BLaER1 treated with 17β-estradiol and CSF1 and Interleukin-3, amounts not matched to agents 10 nM and 100 nM (cell line): ENCODE data around the gene TCAP.
A peak's percentile ranks its signal among the peaks of the same experiment; 100 is the strongest.

Experiments
- H3K27ac ChIP-seq, 11 experiments: shearing (Covaris generic); formaldehyde crosslinking; 2 replicates each; pipeline ENCODE4 v1.8.1; 2022
- H3K27me3 ChIP-seq, 11 experiments: shearing (Covaris generic); formaldehyde crosslinking; 2 replicates each; pipeline ENCODE4 v1.8.1; 2022
- H3K36me3 ChIP-seq, 11 experiments: shearing (Covaris generic); formaldehyde crosslinking; 2 replicates each; pipeline ENCODE4 v1.8.1; 2022
- H3K4me1 ChIP-seq, 10 experiments: shearing (Covaris generic); formaldehyde crosslinking; 2 replicates each; pipeline ENCODE4 v1.8.1; 2022
- H3K4me2 ChIP-seq, 11 experiments: shearing (Covaris generic); formaldehyde crosslinking; 2 replicates each; pipeline ENCODE4 v1.8.1; 2022
- H3K4me3 ChIP-seq, 10 experiments: shearing (Covaris generic); formaldehyde crosslinking; 2 replicates each; pipeline ENCODE4 v1.8.1; 2022
- H3K9ac ChIP-seq, 11 experiments: shearing (Covaris generic); formaldehyde crosslinking; 2 replicates each; pipeline ENCODE4 v1.8.1; 2022
- H3K9me3 ChIP-seq, 11 experiments: shearing (Covaris generic); formaldehyde crosslinking; replicated peaks in 1 of 11; 2 replicates each; pipeline ENCODE4 v1.8.1; 2022
- H4K20me1 ChIP-seq, 11 experiments: shearing (Covaris generic); formaldehyde crosslinking; 2 replicates each; pipeline ENCODE4 v1.8.1; 2022
- Cebpa-rat ChIP-seq, 11 experiments: shearing (Covaris generic); IDR thresholded peaks; 2 replicates each; pipeline ENCODE4 v1.8.1; 2022

The TCAP gene

GRCh38 chr17:39634384-39634871 is 30.7 kb upstream of the TCAP start:
- H3K4me2 ChIP-seq, result peak overlapping the region in 4 of 11 experiments; percentile 2 to 99 (median 64); a peak in 4 of 22 replicates
- no peaks in the 10 kb centered on the region for H3K9me3 ChIP-seq
- peaks cover 2 to 19% (median 14%) of the 10 kb centered on the region in 11 experiments; a peak in 16 of 22 replicates for H4K20me1 ChIP-seq
- TF ChIP-seq Cebpa-rat (IDR thresholded peaks at IDR 0.05), result no peak
- no peak overlapping the region for H3K27ac ChIP-seq
- 0 out of 22 replicates have a peak overlapping the region, but pooled peaks of 1 of the 11 experiments have one; percentile 30 for H3K9ac ChIP-seq
- H3K36me3 ChIP-seq, result 0 out of 22 replicates have a peak, but pooled peaks cover 0 to 3% (median 0%) of the 10 kb centered on the region in 11 experiments
- no peaks in the 10 kb centered on the region for H3K27me3 ChIP-seq
- peaks cover 36 to 81% (median 67%) of the 10 kb centered on the region in 10 experiments for H3K4me1 ChIP-seq
- no peak overlapping the region for H3K4me3 ChIP-seq

GRCh38 chr17:39635614-39636176 is 29.5 kb upstream of the TCAP start:
- peak overlapping the region in 9 of 11 experiments; percentile 88 to 96 (median 90); a peak in 13 of 22 replicates for H3K9ac ChIP-seq
- peaks cover 10 to 32% (median 26%) of the 10 kb centered on the region in 11 experiments; a peak in 20 of 22 replicates for H4K20me1 ChIP-seq
- peak overlapping the region; percentile 83 to 99 (median 98) for H3K4me2 ChIP-seq
- H3K27me3 ChIP-seq, result no peaks in the 10 kb centered on the region
- H3K9me3 ChIP-seq, result no peaks in the 10 kb centered on the region
- H3K36me3 ChIP-seq, result peaks cover 0 to 5% (median 0%) of the 10 kb centered on the region in 11 experiments; a peak in 1 of 22 replicates
- H3K4me3 ChIP-seq, result 0 out of 20 replicates have a peak overlapping the region, but pooled peaks of 1 of the 10 experiments have one; percentile 83
- peak overlapping the region in 10 of 11 experiments; percentile 84 to 94 (median 91); a peak in 15 of 22 replicates for H3K27ac ChIP-seq
- no peak for TF ChIP-seq Cebpa-rat (IDR thresholded peaks at IDR 0.05)
- peaks cover 48 to 88% (median 74%) of the 10 kb centered on the region in 10 experiments for H3K4me1 ChIP-seq

- H3K9ac ChIP-seq, result peak overlapping the region; percentile 85 to 96 (median 90)
- TF ChIP-seq Cebpa-rat (IDR thresholded peaks at IDR 0.05), result no peak
Observed at GRCh38 chr17:39636587-39636926, 28.6 kb upstream of the TCAP start.

GRCh38 chr17:39636927-39637736 is 28.0 kb upstream of the TCAP start, which contains the start of gene STARD3:
Gene STARD3, plus strand, starts transcription at chr17:39637144. Its CDS starts 16,388 bp downstream, at chr17:39653532.
- H3K27me3 ChIP-seq, result no peaks in the 10 kb centered on the region
- H3K9me3 ChIP-seq, result no peaks in the 10 kb centered on the region
- H4K20me1 ChIP-seq, result peaks cover 25 to 46% (median 40%) of the 10 kb centered on the region in 11 experiments; a peak in 21 of 22 replicates
- H3K9ac ChIP-seq, result peak within 1 kb of the TSS; percentile 85 to 96 (median 90)
- H3K27ac ChIP-seq, result peak within 1 kb of the TSS; percentile 84 to 94 (median 91)
- H3K4me3 ChIP-seq, result peak within 1 kb of the TSS; percentile 76 to 98 (median 88)
- no peak for TF ChIP-seq Cebpa-rat (IDR thresholded peaks at IDR 0.05)
- peaks cover 0 to 5% (median 0%) of the 10 kb centered on the region in 11 experiments; a peak in 1 of 22 replicates for H3K36me3 ChIP-seq
- H3K4me2 ChIP-seq, result peak within 1 kb of the TSS; percentile 94 to 99 (median 98)
- peaks cover 63 to 90% (median 79%) of the 10 kb centered on the region in 10 experiments for H3K4me1 ChIP-seq

More at GRCh38 chr17:39636587-39636926, 28.6 kb upstream of the TCAP start:
- Histone ChIP-seq H3K27me3 (no peaks in the 10 kb centered on the region), H3K4me1 (peaks cover 57 to 90% (median 77%) of the 10 kb centered on the region in 10 experiments), H4K20me1 (peaks cover 19 to 40% (median 34%) of the 10 kb centered on the region in 11 experiments; a peak in 20 of 22 replicates), H3K4me2 (peak overlapping the region; percentile 83 to 99 (median 98)), H3K27ac (peak overlapping the region; percentile 84 to 94 (median 91)), H3K4me3 (peak overlapping the region; percentile 76 to 98 (median 88)), H3K36me3 (peaks cover 0 to 5% (median 0%) of the 10 kb centered on the region in 11 experiments; a peak in 1 of 22 replicates), H3K9me3 (no peaks in the 10 kb centered on the region)

- Histone ChIP-seq H4K20me1 (peaks cover 37 to 58% (median 52%) of the 10 kb centered on the region in 11 experiments), H3K9me3 (no peaks in the 10 kb centered on the region), H3K27me3 (no peaks in the 10 kb centered on the region), H3K9ac (peak overlapping the region in 10 of 11 experiments; percentile 88 to 96 (median 91); a peak in 19 of 22 replicates), H3K36me3 (peaks cover 0 to 5% (median 0%) of the 10 kb centered on the region in 11 experiments; a peak in 1 of 22 replicates), H3K27ac (peak overlapping the region in 2 of 11 experiments; percentile 90 to 91; a peak in 3 of 22 replicates), H3K4me3 (peak overlapping the region; percentile 76 to 98 (median 88)), H3K4me1 (peaks cover 75 to 90% (median 86%) of the 10 kb centered on the region in 10 experiments), H3K4me2 (peak overlapping the region; percentile 94 to 99 (median 98))
- TF ChIP-seq Cebpa-rat (IDR thresholded peaks at IDR 0.05), result no peak
Observed at GRCh38 chr17:39638317-39638716, 26.8 kb upstream of the TCAP start.

GRCh38 chr17:39639043-39639442 is 26.1 kb upstream of the TCAP start:
- H3K27ac ChIP-seq, result 0 out of 22 replicates have a peak overlapping the region, but pooled peaks of 1 of the 11 experiments have one; percentile 7
- H3K27me3 ChIP-seq, result no peaks in the 10 kb centered on the region
- H3K9ac ChIP-seq, result peak overlapping the region in 5 of 11 experiments; percentile 6 to 96 (median 92); a peak in 4 of 22 replicates
- H3K36me3 ChIP-seq, result peaks cover 0 to 5% (median 0%) of the 10 kb centered on the region in 11 experiments; a peak in 1 of 22 replicates
- TF ChIP-seq Cebpa-rat (IDR thresholded peaks at IDR 0.05), result no peak
- H3K9me3 ChIP-seq, result no peaks in the 10 kb centered on the region
- peaks cover 79 to 92% (median 88%) of the 10 kb centered on the region in 10 experiments for H3K4me1 ChIP-seq
- H3K4me2 ChIP-seq, result peak overlapping the region; percentile 94 to 99 (median 98)
- H4K20me1 ChIP-seq, result peaks cover 44 to 65% (median 59%) of the 10 kb centered on the region in 11 experiments
- H3K4me3 ChIP-seq, result peak overlapping the region in 2 of 10 experiments; percentile 22 to 87; a peak in 1 of 20 replicates

- Histone ChIP-seq H3K4me3 (peak overlapping the region in 3 of 10 experiments; percentile 9 to 87 (median 22); a peak in 2 of 20 replicates), H3K27me3 (no peaks in the 10 kb centered on the region), H4K20me1 (peaks cover 52 to 73% (median 67%) of the 10 kb centered on the region in 11 experiments), H3K4me1 (peaks cover 80 to 93% (median 87%) of the 10 kb centered on the region in 10 experiments), H3K9ac (peak overlapping the region in 7 of 11 experiments; percentile 14 to 96 (median 48); a peak in 9 of 22 replicates), H3K4me2 (peak overlapping the region; percentile 30 to 99 (median 96); a peak in 21 of 22 replicates), H3K36me3 (peaks cover 0 to 8% (median 1%) of the 10 kb centered on the region in 11 experiments; a peak in 4 of 22 replicates), H3K9me3 (no peaks in the 10 kb centered on the region), H3K27ac (peak overlapping the region in 2 of 11 experiments; percentile 3 to 7; a peak in 3 of 22 replicates)
- TF ChIP-seq Cebpa-rat (IDR thresholded peaks at IDR 0.05), result no peak
Observed at GRCh38 chr17:39639566-39640458, 25.3 kb upstream of the TCAP start.
